GM12878 (cell line): Measurements from ENCODE around the gene ANKRD34C. TPM values are rescaled to one million over a fixed set of nuclear protein-coding genes. Genes with fewer than 3 reads are reported as not detected.

Source experiments
- ATAC-seq: fragments of 200-7000 bp; cut with Tn5 transposase; 3 replicates; pipeline ENCODE4 v1.9.1; 2020; ENCODE audit warnings: mild to moderate bottlenecking, moderate library complexity
- BruUV-seq: library from RNA; stranded (reverse); fragments of 400-500 nt; replicated peaks from 2 replicates; lab custom pipeline; 2021; lab: Mats Ljungman, UMichigan
- CTCF ChIA-PET: fragments of 300-600 bp; sonication (Branson Sonifier 250); formaldehyde crosslinking; extraction: SDS; loops from one replicate; lab custom pipeline; 2021; ENCODE audit warnings: inconsistent platforms; lab: Yijun Ruan, JAX
- POLR2A ChIA-PET: fragments of 350-600 bp; formaldehyde crosslinking; extraction: SDS; loops from one replicate; lab custom pipeline; 2021; ENCODE audit warnings: inconsistent platforms; lab: Charles Lee
- RAD21 ChIA-PET: fragments of 300-600 bp; sonication (Branson Sonifier 250); formaldehyde crosslinking; loops from one replicate; lab custom pipeline; 2023; ENCODE audit warnings: antibody characterized with exemption; ENCODE audit not compliant: unreplicated experiment; lab: Charles Lee
- SMC1A ChIA-PET: fragments of 300-600 bp; sonication (Branson Sonifier 250); formaldehyde crosslinking; loops from one replicate; lab custom pipeline; 2023; ENCODE audit not compliant: unreplicated experiment, uncharacterized antibody; lab: Charles Lee
- DNase-seq: peaks from one replicate; pipeline ENCODE4 v3.0.0-alpha.2; 2011; ENCODE audit warnings: low read depth, low spot score
- FAIRE-seq: peaks from 3 replicates; lab custom pipeline; 2011; peaks lifted over from hg19 to GRCh38; lab: Jason Lieb, UNC
- H2AFZ ChIP-seq: 2 replicates; pipeline ENCODE4 v1.6.0; 2011; ENCODE audit warnings: low read depth, low read length, control low read depth; ENCODE audit not compliant: control insufficient read depth
- H3K27ac ChIP-seq: 2 replicates; pipeline ENCODE4 v1.5.1; 2011; ENCODE audit warnings: control low read depth; ENCODE audit not compliant: control insufficient read depth, insufficient read depth
- H3K27me3 ChIP-seq, 2 experiments: replicated peaks in 1 of 2; 2 replicates each; pipeline versions ENCODE4 v1.6.0 to v1.6.1; 2011; ENCODE audit warnings: low read length in 1 of 2; ENCODE audit not compliant: control insufficient read depth in 2 of 2, insufficient read depth in 2 of 2
- H3K36me3 ChIP-seq, 2 experiments: 2 replicates each; pipeline ENCODE4 v1.5.1; 2011; ENCODE audit warnings: low read length in 1 of 2; ENCODE audit not compliant: control insufficient read depth in 2 of 2, insufficient read depth in 2 of 2
- H3K4me1 ChIP-seq: 2 replicates; pipeline ENCODE4 v1.6.1; 2011; ENCODE audit warnings: mild to moderate bottlenecking, low read length, moderate library complexity, mixed read lengths; ENCODE audit not compliant: control insufficient read depth, insufficient read depth
- H3K4me2 ChIP-seq: 2 replicates; pipeline ENCODE4 v1.6.0; 2011; ENCODE audit warnings: control low read depth; ENCODE audit not compliant: control insufficient read depth, insufficient read depth
- H3K4me3 ChIP-seq: fragments of 200-600 bp; sonication (generic); 2 replicates; pipeline ENCODE4 v1.5.1; 2016
- H3K79me2 ChIP-seq: 2 replicates; pipeline ENCODE4 v1.6.0; 2011; ENCODE audit warnings: low read length; ENCODE audit not compliant: control insufficient read depth, insufficient read depth
- H3K9ac ChIP-seq: 2 replicates; pipeline ENCODE4 v1.8.0; 2011; ENCODE audit warnings: low read length, control low read depth, mixed read lengths; ENCODE audit not compliant: control insufficient read depth, insufficient read depth
- H3K9me3 ChIP-seq: replicated peaks from 3 replicates; pipeline ENCODE4 v1.5.1; 2011; ENCODE audit warnings: mild to moderate bottlenecking, low read length; ENCODE audit not compliant: control insufficient read depth, insufficient read depth
- H4K20me1 ChIP-seq: 2 replicates; pipeline ENCODE4 v1.6.0; 2011; ENCODE audit not compliant: control insufficient read depth, insufficient read depth
- ATF2 ChIP-seq: IDR thresholded peaks from 2 replicates; pipeline ENCODE4 v1.6.1; 2012; ENCODE audit warnings: low read length, inconsistent platforms
- BCL11A ChIP-seq: IDR thresholded peaks from 2 replicates; pipeline ENCODE4 v1.6.1; 2011; ENCODE audit warnings: low read depth, low read length
- ESRRA ChIP-seq: IDR thresholded peaks from 2 replicates; pipeline ENCODE4 v1.6.1; 2012; ENCODE audit warnings: mild to moderate bottlenecking, low read length, improper control_type of control experiment
- FOS ChIP-seq: IDR thresholded peaks from 3 replicates; pipeline ENCODE4 v1.6.1; 2011; ENCODE audit warnings: borderline replicate concordance; ENCODE audit not compliant: insufficient read length; ENCODE audit errors: extremely low read depth
- FOXM1 ChIP-seq: IDR thresholded peaks from 2 replicates; pipeline ENCODE4 v1.6.1; 2012; ENCODE audit warnings: low read depth, mild to moderate bottlenecking, inconsistent platforms, low read length, moderate library complexity
- NR2C2 ChIP-seq: IDR thresholded peaks from 2 replicates; pipeline ENCODE4 v1.6.1; 2011; ENCODE audit warnings: borderline replicate concordance, low read depth; ENCODE audit not compliant: control insufficient read depth, insufficient read length
- NR2F1 ChIP-seq: fragments of 450-650 bp; conservative IDR thresholded peaks from 2 replicates; pipeline ENCODE4 v1.6.1; 2017; ENCODE audit warnings: mild to moderate bottlenecking
- POLR2AphosphoS5 ChIP-seq: IDR thresholded peaks from 2 replicates; pipeline ENCODE4 v1.6.1; 2011; ENCODE audit warnings: mild to moderate bottlenecking, low read length, inconsistent platforms
- RB1 ChIP-seq: fragments of 450-650 bp; formaldehyde crosslinking; IDR thresholded peaks from 2 replicates; pipeline ENCODE4 v1.6.1; 2017; ENCODE audit warnings: mild to moderate bottlenecking, borderline replicate concordance
- SIX5 ChIP-seq: IDR thresholded peaks from 2 replicates; pipeline ENCODE4 v1.6.1; 2011; ENCODE audit warnings: mild to moderate bottlenecking, low read depth, low read length, moderate library complexity; ENCODE audit not compliant: severe bottlenecking
- SMAD1 ChIP-seq: fragments of 450-650 bp; IDR thresholded peaks from 2 replicates; pipeline ENCODE4 v1.6.1; 2018; ENCODE audit warnings: mild to moderate bottlenecking, low read depth; ENCODE audit not compliant: partially characterized antibody
- SP1 ChIP-seq: IDR thresholded peaks from one replicate; pipeline ENCODE4 v1.6.1; 2011; ENCODE audit warnings: low read depth, low read length
- TARDBP ChIP-seq: IDR thresholded peaks from 2 replicates; pipeline ENCODE4 v1.6.1; 2016; ENCODE audit warnings: borderline replicate concordance
- ZBTB4 ChIP-seq: fragments of 450-650 bp; formaldehyde crosslinking; IDR thresholded peaks from 2 replicates; pipeline ENCODE4 v1.4.0; 2022; ENCODE audit warnings: mild to moderate bottlenecking, moderate library complexity
- ZNF207 ChIP-seq: fragments of 450-650 bp; IDR thresholded peaks from 2 replicates; pipeline ENCODE4 v1.6.1; 2014; ENCODE audit warnings: antibody characterized with exemption, mild to moderate bottlenecking, borderline replicate concordance
- ZNF217 ChIP-seq: fragments of 450-650 bp; IDR thresholded peaks from 2 replicates; pipeline ENCODE4 v1.6.1; 2017; ENCODE audit warnings: antibody characterized with exemption, mild to moderate bottlenecking
- ZZZ3 ChIP-seq: IDR thresholded peaks from 2 replicates; pipeline ENCODE4 v1.6.1; 2011; ENCODE audit warnings: low read depth; ENCODE audit not compliant: control insufficient read depth, insufficient read length
- WGBS: methylation state at CpG from one replicate; pipeline ENCODE4 v1.1.6; 2016; ENCODE audit warnings: low lambda C conversion rate; ENCODE audit not compliant: insufficient replicate concordance, insufficient coverage; ENCODE audit errors: missing lambda C conversion rate; 5-methylcytosine and 5-hydroxymethylcytosine counted together
- in situ Hi-C: fragments of 300-500 bp; cut with MboI; formaldehyde crosslinking; loops from 9 replicates; pipeline ENCODE4 v1.14.3; 2018; ENCODE audit warnings: mixed read lengths
- intact Hi-C: fragments of 100-400 bp; cut with micrococcal nuclease; formaldehyde crosslinking; loops from one replicate; pipeline ENCODE4 v1.14.2; 2022; ENCODE audit not compliant: unreplicated experiment
- polyA plus RNA-seq, 11 experiments: library from polyadenylated mRNA; depleted of rRNA in 4 of 11; unstranded in 6 of 11; stranded (reverse) in 5 of 11; fragments of >200 nt; fragmentation: Nextera tagmentation in 4 of 11; fragmentation: Illumina TruSeq in 1 of 11; extraction: Ambion mirVana in 4 of 11; extraction: Trizol in 1 of 11; gene quantifications; 1 replicate in 1 of 11; 2 replicates in 10 of 11; pipeline versions ENCODE4 v1.2.1 to v1.2.3, GENCODE V29; 2011 to 2016; ENCODE audit warnings: inconsistent platforms in 2 of 11, missing spikeins in 2 of 11, low read depth in 1 of 11
- total RNA-seq, 4 experiments: library from RNA; depleted of rRNA in 3 of 4; stranded (reverse); fragments of >200 nt in 3 of 4; fragmentation: Illumina TruSeq in 1 of 4; extraction: Trizol in 1 of 4; gene quantifications; 2 replicates each; pipeline versions ENCODE4 v1.2.1 to v1.2.3, GENCODE V29; 2013 to 2021

Gene ANKRD34C
- total and polyA plus RNA-seq, 10 of the 15 experiments (the other 5 are each of a cell fraction or from before 2014, with no cell fraction given): 0.01 TPM; not detected in 9

- no peak for TF ChIP-seq ZBTB4 (CRISPR knock-in tag)
- no peak for TF ChIP-seq RB1
- no peak for TF ChIP-seq ATF2
Observed at GRCh38 chr15:79314811-79315210, 32.3 kb downstream of the ANKRD34C start (continued).

GRCh38 chr15:79315623-79316328 lies 33.3 kb downstream of the ANKRD34C start:
- no peak for FAIRE-seq
- intact Hi-C loops (no loop called here), in situ Hi-C loops (no loop called here)
- ChIA-PET POLR2A (no interaction called here), CTCF (interaction anchor here (0.9 to 1.1 kb wide), 2 partner anchors 64 to 65 kb away, joined by 3 read pairs; no protein-coding TSS in a partner anchor), RAD21 (no interaction called here), SMC1A (no interaction called here)
- peaks cover 9 to 40% of the 10 kb centered on the region in 2 experiments for H3K36me3 ChIP-seq
- no peak overlapping the region for H3K9ac ChIP-seq
- no peak overlapping the region for H3K27ac ChIP-seq
- H3K9me3 ChIP-seq: no peaks in the 10 kb centered on the region
- H4K20me1 ChIP-seq: peaks cover 10% of the 10 kb centered on the region; the same call in 1 of the 2 replicates
- no peak overlapping the region for H3K4me2 ChIP-seq
- peaks cover 15% of the 10 kb centered on the region for H3K4me1 ChIP-seq
- no TSS peak for BruUV-seq
- no peak overlapping the region for H3K4me3 ChIP-seq
- H3K27me3 ChIP-seq: no peaks in the 10 kb centered on the region
- WGBS: 87% methylated on average over 10 of the region's 10 CpGs
- DNase-seq: no peak
- no peak overlapping the region for H2AFZ ChIP-seq
- no peak for ATAC-seq
- peaks cover 30% of the 10 kb centered on the region for H3K79me2 ChIP-seq
- TF ChIP-seq ZNF207: no peak
- no peak for TF ChIP-seq TARDBP
- no peak for TF ChIP-seq SIX5
- TF ChIP-seq ZZZ3: no peak
- no peak for TF ChIP-seq SP1
- TF ChIP-seq NR2C2: no peak
- TF ChIP-seq FOXM1: no peak
- no peak for TF ChIP-seq SMAD1
- no peak for TF ChIP-seq POLR2AphosphoS5
- no peak for TF ChIP-seq ESRRA
- no peak for TF ChIP-seq BCL11A
- TF ChIP-seq ZNF217: no peak
- no peak for TF ChIP-seq NR2F1
- no peak for TF ChIP-seq FOS
